Panc1 (cell line): ENCODE data around the gene IFT122.

Source experiments
- CTCF ChIP-seq: fragments of 450-650 bp; IDR thresholded peaks from 2 replicates; pipeline ENCODE4 v1.5.1; 2017; ENCODE audit warnings: mild to moderate bottlenecking
- POLR2AphosphoS5 ChIP-seq: IDR thresholded peaks from 2 replicates; pipeline ENCODE4 v1.6.1; 2012; ENCODE audit warnings: mild to moderate bottlenecking, low read depth, low read length, moderate library complexity
- REST ChIP-seq, 2 experiments: IDR thresholded peaks; 2 replicates each; pipeline ENCODE4 v1.6.1; 2011 to 2012; ENCODE audit warnings: low read depth in 2 of 2, control low read depth in 1 of 2, low read length in 1 of 2, mild to moderate bottlenecking in 1 of 2, moderate library complexity in 1 of 2; ENCODE audit not compliant: insufficient read depth in 1 of 2

GRCh38 chr3:129415378-129415777 lies 24.6 kb upstream of the IFT122 start:
- TF ChIP-seq CTCF, result no peak
- no peak for TF ChIP-seq POLR2AphosphoS5
- TF ChIP-seq REST (IDR thresholded peaks at IDR 0.05; ENCODE audit: insufficient read depth in 1 of 2, low read depth in 2 of 2, low read length in 1 of 2), result no peak
